GM20000 (cell line): ENCODE data around the gene PHETA1.
"Not testable (repeated sequence)": the region's sequence is repeated elsewhere in the genome, so short reads cannot be mapped to it uniquely, and the experiment has no call there.

Experiments used
- DNase-seq: peaks from one replicate; pipeline ENCODE4 v3.0.0; 2012; ENCODE audit warnings: low spot score
- TF ChIP-seq, protein P1 (sequence below): IDR thresholded peaks from 2 replicates; pipeline ENCODE4 v1.5.1; 2012; ENCODE audit warnings: mild to moderate bottlenecking, control low read depth; ENCODE audit errors: extremely low read depth, missing control alignments

The PHETA1 gene

GRCh38 chr12:111343181-111343580, 25.7 kb downstream of the PHETA1 start:
- DNase-seq = no peak
- TF ChIP-seq, protein P1, sequence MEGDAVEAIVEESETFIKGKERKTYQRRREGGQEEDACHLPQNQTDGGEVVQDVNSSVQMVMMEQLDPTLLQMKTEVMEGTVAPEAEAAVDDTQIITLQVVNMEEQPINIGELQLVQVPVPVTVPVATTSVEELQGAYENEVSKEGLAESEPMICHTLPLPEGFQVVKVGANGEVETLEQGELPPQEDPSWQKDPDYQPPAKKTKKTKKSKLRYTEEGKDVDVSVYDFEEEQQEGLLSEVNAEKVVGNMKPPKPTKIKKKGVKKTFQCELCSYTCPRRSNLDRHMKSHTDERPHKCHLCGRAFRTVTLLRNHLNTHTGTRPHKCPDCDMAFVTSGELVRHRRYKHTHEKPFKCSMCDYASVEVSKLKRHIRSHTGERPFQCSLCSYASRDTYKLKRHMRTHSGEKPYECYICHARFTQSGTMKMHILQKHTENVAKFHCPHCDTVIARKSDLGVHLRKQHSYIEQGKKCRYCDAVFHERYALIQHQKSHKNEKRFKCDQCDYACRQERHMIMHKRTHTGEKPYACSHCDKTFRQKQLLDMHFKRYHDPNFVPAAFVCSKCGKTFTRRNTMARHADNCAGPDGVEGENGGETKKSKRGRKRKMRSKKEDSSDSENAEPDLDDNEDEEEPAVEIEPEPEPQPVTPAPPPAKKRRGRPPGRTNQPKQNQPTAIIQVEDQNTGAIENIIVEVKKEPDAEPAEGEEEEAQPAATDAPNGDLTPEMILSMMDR = no peak

DNA sequence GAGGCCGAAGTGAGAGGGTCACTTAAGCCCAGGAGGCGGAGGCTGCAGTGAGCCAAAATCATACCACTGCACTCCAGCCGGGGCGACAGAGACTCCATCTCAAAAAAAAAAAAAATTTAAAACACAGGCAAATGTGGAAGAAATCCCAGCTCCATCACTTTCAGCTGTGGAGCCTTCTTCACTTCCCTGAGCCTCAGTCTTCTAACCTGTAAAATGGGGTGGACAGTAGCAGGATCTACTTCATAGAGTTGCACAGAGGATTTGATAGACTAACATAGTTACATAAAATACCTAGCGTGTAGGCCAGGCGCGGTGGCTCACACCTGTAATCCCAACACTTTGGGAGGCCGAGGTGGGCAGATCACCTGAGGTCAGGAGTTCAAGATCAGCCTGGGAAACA, 26.5 kb downstream of the PHETA1 start:
- TF ChIP-seq, protein P1 = no peak
- DNase-seq = no peak

DNA sequence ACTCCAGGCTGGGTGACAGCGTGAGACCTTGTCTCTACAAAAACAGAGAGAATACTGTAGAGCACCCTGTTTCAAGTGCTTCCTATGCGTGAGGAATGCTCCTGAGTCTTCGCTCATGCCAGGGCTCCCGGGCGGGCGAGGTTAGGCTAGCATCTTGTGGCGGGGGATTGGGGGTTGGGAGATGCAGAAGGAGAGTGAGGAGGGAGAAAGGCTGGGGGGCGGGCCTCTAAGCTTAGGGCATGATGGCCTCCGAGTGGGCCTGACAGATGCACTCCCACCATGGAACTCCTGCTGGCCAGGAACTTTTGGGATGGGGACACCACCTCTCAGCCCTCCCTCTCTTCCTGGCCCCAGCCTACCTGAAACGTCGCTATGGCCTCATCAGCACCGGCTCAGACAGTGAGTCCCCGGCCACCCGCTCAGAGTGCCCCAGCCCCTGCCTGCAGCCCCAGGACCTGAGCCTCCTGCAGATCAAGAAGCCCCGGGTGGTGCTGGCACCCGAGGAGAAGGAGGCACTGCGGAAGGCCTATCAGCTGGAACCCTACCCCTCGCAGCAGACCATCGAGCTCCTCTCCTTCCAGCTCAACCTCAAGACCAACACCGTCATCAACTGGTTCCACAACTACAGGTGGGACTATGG, 27.3 kb downstream of the PHETA1 start:
- DNase-seq = no peak
- TF ChIP-seq, protein P1 = no peak

- DNase-seq = not testable (repeated sequence)
Observed at GRCh38 chr12:111340680-111341079, 28.2 kb downstream of the PHETA1 start.

DNA sequence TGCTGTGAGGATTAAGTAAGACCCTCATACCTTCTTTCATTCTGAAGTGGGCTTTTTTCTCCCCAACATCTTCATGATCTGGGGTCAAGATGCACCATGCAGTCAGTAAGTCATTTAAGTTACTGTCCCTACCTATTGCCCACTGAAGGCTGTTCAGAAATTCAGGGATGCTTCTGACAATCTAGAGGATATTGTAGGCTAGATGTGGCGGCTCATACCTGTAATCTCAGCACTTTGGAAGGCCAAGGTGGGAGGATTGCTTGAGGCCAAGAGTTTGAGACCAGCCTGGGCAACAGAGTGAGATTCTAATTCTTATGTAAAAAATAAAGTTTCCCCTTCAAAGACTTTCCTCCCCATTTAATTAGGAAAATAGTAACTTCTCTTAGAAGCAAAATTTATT, 28.7 kb downstream of the PHETA1 start:
- TF ChIP-seq, protein P1 = no peak

GRCh38 chr12:111339321-111339938, 29.5 kb downstream of the PHETA1 start:
- DNase-seq = no peak
- TF ChIP-seq, protein P1 = no peak

More for the DNA sequence above, 28.7 kb downstream of the PHETA1 start:
- DNase-seq = no peak

DNA sequence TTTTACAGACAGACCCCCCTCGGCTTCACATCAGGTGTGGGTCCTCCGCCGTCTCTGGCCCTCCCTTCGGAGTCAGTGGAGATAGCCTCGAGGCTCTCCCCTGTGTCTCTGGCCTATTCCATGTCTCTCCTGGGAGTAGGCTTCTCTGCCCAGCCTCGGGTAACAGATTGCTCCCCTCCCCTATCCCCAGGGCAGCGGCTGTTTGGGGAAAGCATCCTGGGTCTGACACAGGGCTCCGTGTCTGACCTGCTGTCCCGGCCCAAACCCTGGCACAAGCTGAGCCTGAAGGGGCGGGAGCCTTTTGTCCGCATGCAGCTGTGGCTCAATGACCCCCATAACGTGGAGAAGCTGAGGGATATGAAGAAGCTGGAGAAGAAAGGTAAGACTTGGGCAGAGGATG, 30.8 kb downstream of the PHETA1 start:
- DNase-seq = no peak
- TF ChIP-seq, protein P1 = no peak

GRCh38 chr12:111337371-111337770, 31.5 kb downstream of the PHETA1 start:
- TF ChIP-seq, protein P1 = no peak
- no peak for DNase-seq

- not testable (repeated sequence) for DNase-seq
Observed at GRCh38 chr12:111336411-111336810, 32.5 kb downstream of the PHETA1 start.
